K562 (cell line): ENCODE results near the gene UQCRC1. TPM values are rescaled to one million over a fixed set of nuclear protein-coding genes. Genes with fewer than 3 reads are reported as not detected.

Experiments used
- EP400 ChIP-seq: fragments of 450-650 bp; IDR thresholded peaks from 2 replicates; pipeline ENCODE4 v1.6.1; 2017; ENCODE audit warnings: antibody characterized with exemption, mild to moderate bottlenecking, moderate library complexity
- ETV6 ChIP-seq, 3 experiments: fragments of 150-350 bp in 1 of 3; sonication (generic) in 1 of 3; formaldehyde crosslinking in 1 of 3; IDR thresholded peaks; 2 replicates each; pipeline versions ENCODE4 v1.6.1 to v1.8.0; 2014 to 2022; ENCODE audit warnings: borderline replicate concordance in 2 of 3, low read depth in 2 of 3, antibody characterized with exemption in 1 of 3, low read length in 1 of 3, mild to moderate bottlenecking in 1 of 3, missing genetic modification reagents in 1 of 3
- HNRNPUL1 ChIP-seq: fragments of 200-400 bp; formaldehyde crosslinking; IDR thresholded peaks from 2 replicates; pipeline ENCODE4 v1.6.1; 2017; ENCODE audit warnings: low read length
- MTA2 ChIP-seq: fragments of 450-650 bp; IDR thresholded peaks from 2 replicates; pipeline ENCODE4 v1.6.1; 2016; ENCODE audit warnings: low read depth
- MTA3 ChIP-seq: fragments of 450-650 bp; formaldehyde crosslinking; IDR thresholded peaks from 2 replicates; pipeline ENCODE4 v1.6.1; 2017; ENCODE audit warnings: mild to moderate bottlenecking, borderline replicate concordance
- PML ChIP-seq: IDR thresholded peaks from 2 replicates; pipeline ENCODE4 v1.6.1; 2012; ENCODE audit warnings: low read length, inconsistent platforms
- PRDM10 ChIP-seq: fragments of 450-650 bp; IDR thresholded peaks from 2 replicates; pipeline ENCODE4 v1.6.1; 2018; ENCODE audit not compliant: partially characterized antibody
- SMARCB1 ChIP-seq: IDR thresholded peaks from 2 replicates; pipeline ENCODE4 v1.6.1; 2011; ENCODE audit warnings: improper control_type of control experiment, low read depth; ENCODE audit not compliant: insufficient read length
- SP1 ChIP-seq: sonication (generic); formaldehyde crosslinking; IDR thresholded peaks from 2 replicates; pipeline ENCODE4 v1.8.1; 2022; ENCODE audit warnings: mild to moderate bottlenecking, missing genetic modification reagents
- TAF1 ChIP-seq: IDR thresholded peaks from 2 replicates; pipeline ENCODE4 v1.6.1; 2011; ENCODE audit warnings: mild to moderate bottlenecking, low read length, moderate library complexity; ENCODE audit not compliant: insufficient read depth, control insufficient read depth, severe bottlenecking; ENCODE audit errors: extremely low read depth
- ZNF274 ChIP-seq: IDR thresholded peaks from 2 replicates; pipeline ENCODE4 v1.6.1; 2011; ENCODE audit warnings: low read depth, mild to moderate bottlenecking, low read length, moderate library complexity, borderline replicate concordance
- ZNF512 ChIP-seq: IDR thresholded peaks from 2 replicates; pipeline ENCODE4 v1.6.1; 2016; ENCODE audit warnings: missing genetic modification characterization, missing compliant biosample characterization
- ZNF707 ChIP-seq: fragments of 250-450 bp; sonication (Bioruptor Pico); conservative IDR thresholded peaks from 2 replicates; pipeline ENCODE4 v1.8.0; 2022; ENCODE audit warnings: inconsistent platforms, mild to moderate bottlenecking, moderate library complexity
- polyA plus RNA-seq, 8 experiments: library from polyadenylated mRNA; depleted of rRNA in 4 of 8; stranded (reverse) in 5 of 8; unstranded in 3 of 8; fragments of >200 nt; fragmentation: Nextera tagmentation in 2 of 8; fragmentation: Illumina TruSeq in 1 of 8; extraction: Ambion mirVana in 2 of 8; extraction: Trizol in 1 of 8; gene quantifications; 2 replicates each; pipeline versions ENCODE4 v1.2.1 to v1.2.3, GENCODE V29; 2011 to 2014; ENCODE audit warnings: inconsistent platforms in 1 of 8, missing spikeins in 1 of 8
- total RNA-seq, 7 experiments: library from RNA; depleted of rRNA in 6 of 7; stranded (reverse); fragments of >200 nt in 6 of 7; fragmentation: Illumina TruSeq in 2 of 7; extraction: Trizol in 2 of 7; gene quantifications; 2 replicates each; pipeline versions ENCODE4 v1.2.1 to v1.2.3, GENCODE V29; 2011 to 2021; ENCODE audit warnings: low replicate concordance in 1 of 7

Gene UQCRC1
- total and polyA plus RNA-seq, 9 of the 15 experiments (the other 6 are each of a cell fraction or from before 2014, with no cell fraction given), result 125 to 424 (median 268) TPM

GRCh38 chr3:48555231-48555948 is 54.1 kb downstream of the UQCRC1 start (continued):
- TF ChIP-seq MTA3 (peak; percentile 31; the same call in 1 of the 2 replicates), ZNF707 (CRISPR knock-in tag) (no peak), ZNF274 (no peak), SMARCB1 (no peak), TAF1 (no peak), EP400 (peak; percentile 37; the same call in 1 of the 2 replicates), MTA2 (peak; percentile 19; the same call in 1 of the 2 replicates), PML (peak; percentile 79), HNRNPUL1 (no peak), ETV6 (IDR thresholded peaks at IDR 0.05; ENCODE audit: borderline replicate concordance in 1 of 2, low read depth in 2 of 2, low read length in 1 of 2) (no peak), ETV6 (CRISPR knock-in tag; IDR thresholded peaks at IDR 0.05; ENCODE audit: borderline replicate concordance) (no peak), SP1 (no peak), ZNF512 (tag) (no peak), PRDM10 (no peak)
